HG03565 (cell line): ENCODE results near the gene RLN3.

Experiments
- ATAC-seq: cut with Tn5 transposase; IDR thresholded peaks from one replicate; pipeline ENCODE4 v1.9.1; 2021; ENCODE audit warnings: mild to moderate bottlenecking, moderate library complexity; ENCODE audit not compliant: unreplicated experiment

Gene RLN3

DNA sequence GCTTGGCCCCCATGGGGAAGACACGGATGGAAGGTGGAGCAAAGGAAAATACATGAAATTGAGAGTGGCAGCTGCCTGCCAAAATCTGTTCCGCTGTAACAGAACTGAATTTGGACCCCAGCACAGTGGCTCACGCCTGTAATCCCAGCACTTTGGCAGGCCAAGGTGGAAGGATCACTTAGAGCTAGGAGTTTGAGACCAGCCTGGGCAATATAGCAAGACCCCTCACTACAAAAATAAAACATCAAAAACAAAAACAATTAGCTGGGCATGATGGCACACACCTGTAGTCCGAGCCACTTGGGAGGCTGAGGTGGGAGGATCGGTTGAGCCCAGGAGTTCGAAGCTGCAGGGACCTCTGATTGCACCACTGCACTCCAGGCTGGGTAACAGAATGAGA lies 24.5 kb downstream of the RLN3 start:
- ATAC-seq = no peak

DNA sequence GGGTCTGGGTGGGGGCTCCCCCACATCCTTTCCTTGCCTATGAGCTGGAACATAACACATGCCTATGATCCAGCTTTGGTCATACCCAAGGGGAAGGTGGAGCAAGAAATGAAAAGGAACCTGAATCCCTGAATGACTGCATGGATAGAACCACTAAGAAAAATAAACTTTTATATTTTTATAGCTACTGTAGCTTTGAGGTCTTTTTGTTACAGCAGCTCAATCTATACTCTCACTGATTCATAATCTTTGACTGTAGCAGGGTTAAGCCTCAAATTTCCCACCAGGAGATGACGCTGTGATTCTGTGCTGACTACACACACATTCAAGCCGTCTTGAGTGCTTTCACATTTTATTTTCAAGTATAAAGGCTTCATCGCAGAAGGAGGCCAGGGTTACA lies 25.1 kb downstream of the RLN3 start:
- ATAC-seq = no peak

DNA sequence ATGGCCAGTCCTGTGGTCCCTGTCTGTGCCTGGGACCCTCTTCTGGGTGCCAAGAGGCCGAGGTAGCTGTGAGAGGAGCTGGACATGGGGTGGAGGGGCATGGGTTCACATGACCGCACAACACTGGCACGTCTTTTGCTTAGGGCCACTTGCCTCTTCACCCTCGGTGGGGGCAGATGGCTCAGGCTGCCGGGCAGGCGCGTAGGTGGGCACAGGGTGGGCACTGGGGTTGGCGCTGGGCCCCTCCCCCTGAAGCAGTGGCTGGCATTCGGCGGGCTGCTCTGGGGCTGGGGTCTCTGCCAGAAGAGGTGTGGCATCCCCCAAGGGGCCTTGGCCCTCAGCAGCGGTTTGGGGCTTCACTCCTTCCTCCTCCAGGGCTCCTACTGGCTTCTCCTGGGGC lies 25.6 kb downstream of the RLN3 start:
- no peak for ATAC-seq

DNA sequence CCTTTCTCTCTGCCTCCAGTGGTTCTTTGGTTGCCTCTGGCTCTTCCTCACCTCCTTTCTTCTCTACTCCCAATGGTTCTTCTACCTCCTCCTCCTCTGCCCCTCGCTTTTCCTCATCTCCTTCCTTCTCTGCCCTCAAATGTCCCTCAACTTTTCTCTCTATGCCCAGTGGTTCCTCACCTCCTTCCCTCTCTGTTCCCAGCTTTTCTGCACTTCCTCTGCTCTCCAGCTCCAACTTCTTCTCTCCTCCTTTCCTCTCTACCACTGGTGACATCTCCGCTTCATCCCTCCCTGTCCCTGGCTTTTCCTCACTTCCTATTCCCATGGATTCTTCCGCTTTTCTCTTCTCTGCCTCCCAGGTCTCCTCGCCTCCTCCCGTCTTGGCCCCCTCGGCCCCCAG lies 26.2 kb downstream of the RLN3 start:
- ATAC-seq = no peak

DNA sequence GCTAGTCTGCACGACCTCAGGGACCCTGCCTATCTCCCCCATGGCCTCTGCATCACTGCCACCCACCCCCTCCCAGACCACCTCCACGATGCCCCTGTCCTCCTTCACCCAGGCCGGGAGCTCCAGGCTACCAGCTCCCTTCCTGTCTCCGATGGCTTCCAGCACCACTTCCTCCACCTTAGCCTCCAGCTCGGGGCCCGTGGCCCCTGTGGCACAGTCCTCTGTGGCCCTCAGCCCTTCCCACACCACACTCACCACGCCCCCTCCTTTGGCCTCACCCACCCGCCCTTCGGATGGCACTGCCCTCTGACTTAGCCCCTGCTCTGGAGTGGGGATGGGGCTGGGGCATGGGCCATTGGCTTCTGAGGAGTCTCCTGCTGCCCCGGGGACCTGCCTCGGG lies 26.8 kb downstream of the RLN3 start:
- ATAC-seq = no peak

DNA sequence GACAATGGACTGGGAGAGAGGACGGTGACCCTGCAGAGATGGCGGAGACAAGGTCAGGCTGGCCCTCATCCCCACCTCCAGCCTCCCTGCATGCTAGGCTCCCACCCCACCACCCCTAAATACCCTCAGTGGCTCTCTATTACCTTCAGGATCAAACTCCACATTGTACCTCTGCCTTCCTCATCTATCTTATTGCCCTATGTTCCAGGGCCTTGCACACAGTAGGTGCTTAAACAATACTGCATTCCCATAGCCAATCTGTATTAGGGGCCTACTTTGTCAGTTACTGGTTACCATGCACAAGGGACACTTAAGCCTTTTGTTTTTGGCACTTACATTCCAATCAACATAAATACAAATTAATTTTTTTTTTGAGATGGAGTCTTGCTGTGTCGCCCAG lies 27.4 kb downstream of the RLN3 start:
- no peak for ATAC-seq

DNA sequence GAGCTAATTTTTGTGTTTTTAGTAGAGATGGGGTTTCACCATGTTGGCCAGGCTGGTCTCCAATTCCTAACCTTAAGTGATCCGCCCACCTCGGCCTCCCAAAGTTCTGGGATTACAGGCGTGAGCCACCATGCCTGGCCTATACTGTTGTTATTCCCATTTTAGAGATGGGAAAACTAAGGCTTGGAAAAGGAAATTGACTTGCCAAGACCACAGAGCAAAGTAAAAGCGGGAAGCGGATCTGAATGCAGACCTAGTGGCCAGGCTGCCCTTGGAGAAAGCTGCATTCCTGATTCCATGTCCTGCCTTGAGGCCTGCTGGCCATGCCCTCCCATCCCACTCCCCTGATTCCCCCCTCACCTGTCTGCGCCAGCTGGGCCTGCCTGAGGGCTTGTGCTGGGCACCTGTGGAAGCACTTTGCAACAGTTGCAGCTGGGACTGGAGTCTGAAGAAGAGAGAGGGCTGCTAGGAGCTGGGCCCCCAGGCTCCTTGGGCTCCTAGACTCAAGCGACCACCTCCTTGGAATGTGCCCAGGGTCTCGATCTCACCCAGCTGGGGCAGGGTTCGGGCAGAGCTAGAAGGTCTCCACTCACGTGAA lies 28.2 kb downstream of the RLN3 start:
- ATAC-seq = no peak

DNA sequence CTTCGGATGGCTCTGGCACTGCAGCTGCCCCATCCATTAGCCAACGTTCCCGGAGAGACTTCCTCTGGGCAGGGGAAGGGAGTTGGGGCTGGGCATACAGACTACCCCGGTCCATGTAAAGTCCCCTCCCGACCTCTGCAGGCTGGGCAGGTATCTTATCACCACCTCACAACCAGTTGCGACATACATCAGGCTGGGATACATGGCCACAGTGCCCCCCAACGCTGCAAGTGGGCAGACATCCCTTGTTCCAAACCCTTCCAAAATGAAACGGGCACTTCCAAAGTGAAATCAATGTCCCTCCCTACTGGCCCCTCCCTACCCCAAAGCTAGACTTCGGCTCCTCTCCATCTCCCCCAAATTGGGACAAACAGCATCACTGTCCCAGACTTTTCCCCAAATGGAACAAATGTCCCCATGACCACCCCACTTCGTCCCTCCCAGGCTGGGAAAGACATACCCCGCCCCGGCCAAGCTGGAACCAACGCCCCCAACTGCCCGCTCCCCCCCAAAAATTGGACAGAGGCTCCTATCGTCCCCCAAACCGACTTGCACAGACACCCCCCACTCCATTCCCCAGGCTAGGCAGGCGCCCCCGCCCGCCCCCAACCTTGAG lies 28.9 kb downstream of the RLN3 start:
- ATAC-seq = no peak

DNA sequence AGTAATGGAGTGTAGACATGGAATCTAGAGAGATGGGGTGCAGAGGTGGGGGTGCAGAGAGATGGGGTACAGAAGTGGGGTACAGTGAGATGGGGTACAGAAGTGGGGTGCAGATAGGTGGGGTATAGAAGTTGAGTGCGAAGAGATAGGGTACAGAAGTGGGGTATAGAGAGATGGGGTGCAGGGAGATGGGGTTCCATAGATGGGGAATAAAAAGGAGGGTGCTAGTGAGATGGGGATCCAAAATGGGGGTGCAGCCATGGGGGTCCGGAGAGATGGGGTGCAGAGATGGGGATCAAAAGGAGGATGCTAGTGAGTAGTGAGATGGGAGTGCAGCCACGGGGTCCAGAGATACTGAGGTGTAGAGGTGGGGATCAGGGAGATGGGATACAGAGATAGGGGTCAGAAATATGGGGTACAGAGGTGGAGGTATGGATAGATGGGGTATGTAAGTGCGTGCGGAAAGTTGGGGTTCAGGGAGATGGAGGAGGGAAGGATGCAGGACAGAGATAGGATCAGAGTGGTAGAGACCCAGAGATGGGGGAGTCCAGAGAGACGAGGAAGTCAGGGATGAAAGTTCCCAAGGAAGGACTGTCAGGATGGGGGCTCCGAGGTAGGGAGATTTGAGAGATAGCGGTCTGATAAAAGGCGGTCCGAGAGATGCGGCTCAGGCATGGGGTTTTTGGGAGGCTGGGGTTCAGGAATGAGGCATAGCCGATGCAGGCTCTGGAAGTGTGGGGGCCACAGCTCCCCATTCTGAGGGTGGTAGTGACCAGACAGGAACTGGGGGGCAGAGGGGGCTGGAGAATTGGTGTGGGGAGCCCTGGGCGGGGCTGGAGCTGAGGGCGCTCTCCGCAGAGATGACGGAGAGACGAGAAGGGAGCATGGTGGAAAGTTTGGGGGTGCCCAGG lies 30.5 kb downstream of the RLN3 start:
- no peak for ATAC-seq

DNA sequence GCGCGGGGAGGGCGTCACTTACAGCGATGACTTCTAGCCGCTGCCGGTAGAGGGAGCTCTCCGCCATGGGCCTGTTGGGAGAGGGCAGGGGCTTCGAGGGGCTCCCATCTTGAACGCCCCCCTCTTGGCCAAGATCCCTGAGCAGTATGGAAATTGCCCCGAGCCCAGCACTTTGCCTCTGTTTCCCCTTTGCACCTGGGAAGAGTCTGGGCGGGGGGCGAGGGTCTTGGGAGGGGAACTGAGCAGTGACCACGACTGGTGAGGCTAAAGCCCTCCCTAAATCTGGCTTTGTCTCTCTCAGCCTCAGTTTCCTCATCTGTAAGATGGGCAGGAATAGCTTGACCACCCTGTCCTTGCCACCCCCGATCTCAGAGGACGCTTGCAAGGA lies 31.1 kb downstream of the RLN3 start:
- ATAC-seq = no peak

DNA sequence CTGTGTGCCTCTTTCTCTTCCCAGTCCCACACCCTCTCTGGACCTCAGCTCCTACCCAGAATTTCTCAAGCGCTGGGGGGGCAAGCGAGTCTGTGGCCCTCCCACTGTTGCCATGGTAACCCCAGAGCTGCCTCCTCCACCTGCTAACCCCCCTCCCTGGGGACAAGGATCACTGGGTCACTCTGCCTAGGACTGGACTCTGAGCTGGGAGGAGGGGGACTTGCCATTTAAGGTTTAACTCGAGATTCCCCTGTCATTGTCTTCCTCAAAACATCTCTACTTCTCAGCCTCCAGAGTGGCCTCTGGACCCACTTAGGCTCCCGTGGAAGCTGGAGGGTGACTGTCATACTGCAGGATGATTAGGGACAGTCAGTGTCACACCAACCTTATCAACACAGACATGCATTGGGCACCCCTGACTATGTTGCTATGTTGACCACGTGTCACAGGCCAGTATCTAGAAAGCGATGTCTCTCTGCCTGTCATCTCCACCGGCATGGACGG lies 31.8 kb downstream of the RLN3 start:
- no peak for ATAC-seq

DNA sequence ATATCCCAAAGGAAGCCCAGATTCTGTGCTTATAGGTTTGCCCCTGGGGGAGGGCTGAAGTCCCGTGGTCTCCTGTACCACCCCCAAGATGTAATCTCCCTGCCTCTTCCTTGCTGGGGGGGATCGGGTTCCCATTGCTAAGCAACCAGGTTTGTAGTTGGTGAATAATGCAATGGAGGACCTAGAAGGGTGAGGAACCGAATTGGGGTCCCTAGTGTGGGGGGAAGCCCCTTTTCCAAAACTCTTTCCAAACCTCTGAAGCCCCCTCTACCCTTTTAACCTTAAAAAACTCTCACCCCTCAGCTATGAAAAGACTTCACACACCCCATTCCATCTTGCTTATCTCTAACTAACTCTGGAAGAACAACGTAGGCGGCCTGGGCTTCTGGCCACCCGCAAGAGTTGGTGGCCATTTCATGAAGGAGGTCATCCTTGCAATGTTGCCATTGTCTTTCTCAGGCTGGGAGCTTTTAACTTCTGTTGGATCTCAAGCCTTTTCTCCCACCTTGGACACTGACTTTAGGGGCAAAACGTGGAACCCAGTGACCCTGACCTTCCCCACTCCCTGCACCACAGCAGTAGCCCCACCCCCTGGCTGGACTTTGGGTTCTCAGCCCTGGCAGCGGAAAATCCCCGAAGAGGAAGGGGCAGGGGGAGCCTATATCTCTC lies 33.3 kb downstream of the RLN3 start:
- no peak for ATAC-seq

DNA sequence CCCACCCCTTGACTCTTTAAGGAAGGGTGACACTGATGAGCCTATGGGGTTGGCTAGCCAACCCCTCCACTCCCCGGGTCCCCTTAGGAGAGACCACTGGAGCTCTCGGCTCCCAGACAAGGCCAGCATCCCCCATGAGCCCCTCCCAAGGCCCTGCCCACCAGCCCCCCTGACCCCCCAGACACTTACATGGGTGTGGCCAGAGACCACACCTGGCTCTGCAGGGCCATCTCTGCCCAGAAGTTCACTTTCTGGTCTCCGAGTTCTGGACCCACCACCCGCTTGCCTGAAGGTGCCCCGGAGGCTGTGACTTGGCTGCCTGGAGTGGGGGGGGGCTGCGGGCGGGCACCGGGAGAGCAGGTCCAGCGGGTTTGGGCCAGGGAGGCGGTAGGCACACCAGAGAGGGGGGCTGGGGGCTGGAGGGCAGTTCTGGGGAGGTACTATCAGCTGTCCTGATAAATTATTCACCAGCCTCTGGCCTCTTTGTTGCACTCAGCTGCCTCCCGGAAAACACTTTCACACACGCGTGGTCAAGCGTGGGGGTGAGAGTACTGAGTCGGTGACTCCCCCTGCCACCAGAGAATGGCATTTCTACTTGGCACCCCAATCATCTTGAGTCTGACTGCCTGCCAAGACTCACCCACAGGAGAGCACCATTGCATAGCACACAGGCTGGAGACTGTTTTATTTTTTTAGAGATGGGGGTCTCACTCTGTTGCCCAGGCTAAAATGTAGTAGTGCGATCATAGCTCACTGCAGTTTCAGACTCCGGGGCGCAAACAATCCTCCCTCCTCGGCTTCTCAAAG lies 34.0 kb downstream of the RLN3 start, which contains the start of gene PALM3:
TSS of gene PALM3 (minus strand) at position 326 of the 807 bp plus-strand sequence. CDS start at position 230, 96 bp downstream.
- ATAC-seq = no peak

DNA sequence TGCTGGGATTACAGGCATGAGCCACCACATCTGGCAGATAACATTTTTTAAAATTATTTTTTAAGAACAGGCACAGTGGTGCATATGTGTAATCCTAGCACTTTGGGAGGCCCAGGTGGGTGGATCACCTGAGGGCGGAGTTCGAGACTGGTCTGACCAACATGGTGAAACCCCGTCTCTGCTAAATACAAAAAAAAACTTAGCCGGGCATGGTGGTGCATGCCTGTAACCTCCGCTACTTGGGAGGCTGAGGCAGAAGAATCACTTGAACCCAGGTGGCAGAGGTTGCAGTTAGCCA lies 34.6 kb downstream of the RLN3 start:
- no peak for ATAC-seq

DNA sequence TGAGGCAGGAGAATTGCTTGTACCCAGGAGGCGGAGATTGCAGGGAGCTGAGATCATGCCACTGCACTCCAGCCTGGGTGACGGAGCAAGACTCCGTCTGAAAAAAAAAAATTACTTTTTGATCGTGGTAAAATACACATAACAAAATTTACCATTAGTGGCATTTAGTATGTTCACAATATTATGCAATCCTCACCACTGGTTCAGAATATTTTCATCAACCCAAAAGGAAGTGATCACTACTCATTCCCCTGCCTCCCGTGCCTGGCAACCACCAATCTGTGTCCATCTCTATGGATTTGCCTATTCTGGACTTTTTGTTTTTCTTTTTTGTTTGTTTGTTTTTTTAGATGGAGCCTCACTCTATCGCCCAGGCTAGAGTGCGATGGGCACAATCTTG lies 35.2 kb downstream of the RLN3 start:
- no peak for ATAC-seq

DNA sequence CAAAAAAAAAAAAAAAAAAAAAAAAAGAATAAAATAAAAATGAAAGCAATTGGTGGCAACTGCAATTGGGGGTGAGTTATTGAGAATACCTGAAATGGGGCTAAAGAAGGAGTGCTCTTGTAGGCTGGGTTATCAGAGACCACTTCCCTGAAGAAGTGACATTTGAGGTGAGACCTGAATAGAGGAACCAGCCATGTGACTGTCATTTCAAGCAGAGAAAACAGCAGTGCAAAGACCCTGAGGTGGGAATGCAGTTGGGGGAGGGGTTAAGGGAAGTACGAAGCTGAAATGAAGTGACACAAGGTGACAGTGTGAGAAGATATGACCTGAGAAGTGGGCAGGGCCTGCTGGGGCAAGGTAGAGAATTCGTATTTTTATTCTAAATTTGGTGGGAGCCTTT lies 38.2 kb downstream of the RLN3 start:
- no peak for ATAC-seq

DNA sequence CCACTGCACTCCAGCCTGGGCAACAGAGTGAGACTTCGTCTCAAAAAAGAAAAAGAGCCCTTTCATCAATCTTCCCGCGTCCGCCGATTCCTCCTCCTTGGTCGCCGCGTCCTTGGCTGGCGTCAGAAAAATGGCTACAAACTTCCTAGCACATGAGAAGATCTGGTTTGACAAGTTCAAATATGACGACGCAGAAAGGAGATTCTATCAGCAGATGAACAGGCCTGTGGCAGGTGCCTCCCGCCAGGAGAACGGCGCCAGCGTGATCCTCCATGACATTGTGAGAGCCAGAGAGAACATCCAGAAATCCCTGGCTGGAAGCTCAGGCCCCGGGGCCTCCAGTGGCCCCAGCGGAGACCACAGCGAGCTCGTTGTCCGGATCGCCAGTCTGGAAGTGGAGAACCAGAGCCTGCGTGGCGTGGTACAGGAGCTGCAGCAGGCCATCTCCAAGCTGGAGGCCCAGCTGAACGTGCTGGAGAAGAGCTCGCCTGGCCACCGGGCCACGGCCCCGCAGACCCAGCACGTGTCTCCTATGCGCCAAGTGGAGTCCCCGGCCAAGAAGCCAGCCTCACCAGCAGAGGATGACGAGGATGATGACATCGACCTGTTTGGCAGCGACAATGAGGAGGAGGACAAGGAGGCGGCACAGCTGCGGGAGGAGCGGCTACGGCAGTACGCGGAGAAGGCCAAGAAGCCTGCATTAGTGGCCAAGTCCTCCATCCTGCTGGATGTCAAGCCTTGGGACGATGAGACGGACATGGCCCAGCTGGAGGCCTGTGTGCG lies 42.5 kb downstream of the RLN3 start:
- no peak for ATAC-seq

DNA sequence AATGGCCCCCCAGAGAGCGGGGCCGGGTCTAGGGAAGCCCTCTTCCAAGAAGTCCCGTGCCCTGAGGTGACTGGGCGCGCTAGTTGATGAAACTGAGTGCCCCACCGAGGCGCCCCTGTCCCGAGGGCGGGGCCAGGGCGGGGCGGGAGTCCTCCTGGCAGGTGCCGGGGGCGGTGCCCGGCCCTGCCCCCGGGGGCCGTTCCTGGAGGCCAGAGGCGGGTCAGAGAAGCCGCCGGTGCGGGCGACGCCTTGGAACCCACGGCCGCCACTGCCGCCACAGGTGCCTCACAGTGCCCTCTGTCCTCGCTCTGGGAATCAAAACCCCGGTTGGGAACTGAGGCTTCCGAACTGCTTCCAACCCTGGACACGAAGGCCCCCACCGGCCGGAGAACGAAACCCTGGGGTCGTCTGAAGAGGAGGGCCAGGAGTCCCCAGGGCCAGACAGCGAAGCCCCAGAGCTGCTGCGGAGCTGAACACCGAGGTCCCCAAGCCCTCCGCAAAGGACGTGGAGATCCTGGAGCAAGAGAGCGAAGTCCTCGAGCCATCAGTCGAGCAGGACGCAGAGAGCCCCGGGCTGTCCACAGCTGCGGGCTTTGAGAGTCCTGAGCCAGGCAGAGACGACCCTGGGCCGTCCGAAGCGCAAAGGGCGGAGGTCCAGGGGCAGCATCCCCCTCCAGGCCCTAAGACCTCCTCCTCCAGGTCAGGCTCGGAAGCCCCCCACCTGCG lies 44.8 kb downstream of the RLN3 start, which contains the start of gene MISP3:
TSS of gene MISP3 (plus strand) at position 252 of the 726 bp plus-strand sequence. CDS start 524 bp downstream, outside the sequence.
- ATAC-seq = no peak
